ENCODE data around the gene MYO1B. TPM values are rescaled to one million over a fixed set of nuclear protein-coding genes. Genes with fewer than 3 reads are reported as not detected.
A peak's percentile ranks its signal among the peaks of the same experiment; 100 is the strongest.

The MYO1B gene
- total and polyA plus RNA-seq, 5 experiments from 2014 or later = 0.20 to 0.96 (median 0.44) TPM

DNA sequence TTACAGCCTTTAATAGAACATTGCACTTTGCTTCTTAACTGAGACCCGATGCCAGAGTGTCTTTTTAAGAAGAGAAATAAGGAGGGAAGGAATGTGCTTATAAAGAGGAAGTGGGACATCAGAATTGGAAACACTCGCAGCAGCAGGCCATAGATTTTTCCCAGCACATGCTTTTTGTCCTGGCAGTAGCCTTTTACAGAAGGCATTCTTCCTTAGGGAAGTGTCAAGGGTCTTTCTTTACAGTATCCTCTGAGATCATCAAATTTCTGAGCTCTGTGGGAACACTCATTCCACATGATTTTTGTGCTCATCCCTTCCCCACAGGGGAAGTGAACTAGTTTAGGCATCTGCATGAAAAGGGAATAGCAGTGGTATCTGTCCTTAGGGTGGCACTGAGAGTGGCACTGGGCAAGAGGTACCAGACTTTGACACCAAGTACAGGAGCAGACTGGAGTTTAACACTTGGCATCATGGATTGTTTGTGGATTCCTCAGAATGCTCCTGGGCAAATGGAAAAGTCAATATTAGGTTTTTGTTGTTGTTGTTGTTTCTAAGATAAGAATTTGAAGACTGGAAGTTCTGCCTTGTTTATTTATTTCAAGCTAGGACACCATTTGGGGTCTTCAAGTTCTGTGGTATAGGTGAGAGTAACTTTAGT, 4.1 kb downstream of the MYO1B start:
- DNase-seq (no peak), ATAC-seq (no peak)
- POLR2A ChIA-PET = no interaction called here
- Mint-ChIP-seq H3K27me3 (peaks cover 0 to 17% (median 3%) of the 10 kb centered on the region in 5 donors), H3K4me3 (no peak overlapping the region), H3K27ac (peak overlapping the region in 2 of 10 donors; percentile 53 to 57), H3K36me3 (no peaks in the 10 kb centered on the region), H3K9me3 (no peaks in the 10 kb centered on the region), H3K4me1 (peaks cover 0 to 11% (median 8%) of the 10 kb centered on the region in 4 donors)

DNA sequence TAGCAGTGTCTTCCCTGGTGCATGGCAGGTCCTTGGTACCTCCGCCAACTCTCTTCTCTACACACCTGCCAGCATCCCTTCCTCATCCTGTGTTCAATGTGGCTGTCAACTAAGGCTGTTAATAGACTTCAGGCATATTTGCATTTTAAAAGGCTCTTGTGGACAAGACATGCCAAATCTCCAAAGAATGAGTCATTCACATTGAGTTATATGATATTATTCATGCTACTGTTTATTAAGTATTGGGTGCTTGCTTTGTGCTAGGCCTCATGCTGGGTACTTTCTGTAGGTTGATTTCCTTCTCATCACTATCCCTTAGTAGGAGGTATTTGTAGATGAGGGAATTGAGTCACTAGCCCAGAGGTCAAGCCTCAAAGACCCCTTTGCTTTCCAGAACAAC, 5.2 kb downstream of the MYO1B start:
- POLR2A ChIA-PET = no interaction called here
- DNase-seq = no peak
- ATAC-seq = no peak
- Mint-ChIP-seq H3K27me3 (peaks cover 0 to 12% (median 3%) of the 10 kb centered on the region in 5 donors), H3K4me1 (peaks cover 0 to 11% (median 7%) of the 10 kb centered on the region in 4 donors), H3K9me3 (no peaks in the 10 kb centered on the region), H3K27ac (peak overlapping the region in 1 of 10 donors; percentile 55), H3K4me3 (peak overlapping the region in 1 of 10 donors; percentile 52), H3K36me3 (no peaks in the 10 kb centered on the region)

- H3K36me3 Mint-ChIP-seq = no peaks in the 10 kb centered on the region
- POLR2A ChIA-PET = no interaction called here
- H3K27me3 Mint-ChIP-seq = peaks cover 0 to 12% (median 3%) of the 10 kb centered on the region in 5 donors
- no peak overlapping the region for H3K4me3 Mint-ChIP-seq
- no peak for ATAC-seq
- no peaks in the 10 kb centered on the region for H3K9me3 Mint-ChIP-seq
- no peak overlapping the region for H3K27ac Mint-ChIP-seq
- H3K4me1 Mint-ChIP-seq = peaks cover 0 to 9% (median 6%) of the 10 kb centered on the region in 4 donors
- no peak for DNase-seq
These were observed 5.8 kb downstream of the MYO1B start for GRCh38 chr2:191250986-191251385.

DNA sequence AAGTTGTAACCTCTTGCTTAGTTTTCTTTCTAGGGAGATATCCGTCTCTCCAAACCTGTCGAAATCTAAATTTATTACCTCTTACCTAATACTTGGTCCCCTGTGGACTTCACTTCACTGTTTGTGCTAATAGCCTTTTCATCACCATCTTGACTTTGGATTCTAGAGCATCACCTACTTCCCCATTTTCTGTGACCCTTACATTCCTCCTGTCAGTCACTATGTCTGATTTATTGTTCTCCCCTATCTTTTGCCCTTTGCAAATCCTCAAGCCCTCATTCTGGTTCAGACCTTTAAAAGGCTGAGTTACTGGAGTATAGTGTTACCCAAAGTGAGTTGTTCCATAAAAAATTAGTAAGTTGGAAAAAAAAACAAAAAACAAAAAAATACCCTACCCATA, 7.5 kb downstream of the MYO1B start:
- DNase-seq = no peak
- H3K9me3 Mint-ChIP-seq = no peaks in the 10 kb centered on the region
- H3K27ac Mint-ChIP-seq = no peak overlapping the region
- no peaks in the 10 kb centered on the region for H3K36me3 Mint-ChIP-seq
- ATAC-seq = no peak
- POLR2A ChIA-PET = no interaction called here
- no peaks in the 10 kb centered on the region for H3K4me1 Mint-ChIP-seq
- peaks cover 0 to 2% (median 0%) of the 10 kb centered on the region in 5 donors for H3K27me3 Mint-ChIP-seq
- no peak overlapping the region for H3K4me3 Mint-ChIP-seq

DNA sequence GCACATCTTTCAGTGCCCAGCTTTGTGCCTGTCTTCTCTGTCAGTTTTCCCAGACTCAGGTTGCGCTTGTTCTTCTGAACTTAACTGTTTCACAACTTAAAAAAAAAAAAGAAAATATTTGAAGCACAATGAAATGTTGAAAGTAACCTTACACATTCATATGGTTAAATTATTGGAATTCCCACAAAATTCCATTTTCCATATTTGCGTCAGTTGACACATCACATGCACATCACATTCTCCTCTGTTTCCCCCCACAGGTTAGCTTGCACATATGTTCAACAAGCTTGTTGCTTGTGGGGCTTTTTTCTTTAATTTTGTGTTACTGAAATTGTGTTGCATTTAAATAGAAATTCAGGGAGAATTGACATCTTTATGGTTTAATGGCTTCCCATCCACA, 8.3 kb downstream of the MYO1B start:
- H3K4me3 Mint-ChIP-seq = no peak overlapping the region
- no peak for DNase-seq
- no peaks in the 10 kb centered on the region for H3K9me3 Mint-ChIP-seq
- H3K4me1 Mint-ChIP-seq = no peaks in the 10 kb centered on the region
- no peak overlapping the region for H3K27ac Mint-ChIP-seq
- H3K27me3 Mint-ChIP-seq = no peaks in the 10 kb centered on the region
- POLR2A ChIA-PET = no interaction called here
- no peaks in the 10 kb centered on the region for H3K36me3 Mint-ChIP-seq
- no peak for ATAC-seq

DNA sequence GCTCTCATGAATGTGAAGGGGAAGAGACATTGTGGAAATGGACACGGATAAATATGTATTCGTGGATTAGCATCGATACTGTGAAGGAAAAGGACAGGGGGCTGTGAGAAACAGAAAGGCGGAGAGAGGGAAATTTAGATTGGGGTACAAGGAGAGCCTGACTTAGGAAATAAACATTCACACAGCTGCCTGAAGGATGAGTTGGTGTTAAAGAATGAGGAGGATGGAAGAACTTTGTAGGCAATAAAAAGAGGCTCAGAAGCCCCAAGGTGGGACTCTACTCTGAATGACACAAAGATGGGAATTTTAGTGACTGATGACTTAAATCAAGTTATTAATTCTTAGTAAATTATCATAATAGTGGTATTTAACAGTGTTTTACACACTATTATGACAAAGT, 10.1 kb downstream of the MYO1B start:
- no peaks in the 10 kb centered on the region for H3K36me3 Mint-ChIP-seq
- DNase-seq (no peak), ATAC-seq (no peak)
- H3K27ac Mint-ChIP-seq = no peak overlapping the region
- H3K27me3 Mint-ChIP-seq = peaks cover 0 to 4% (median 0%) of the 10 kb centered on the region in 5 donors
- no peaks in the 10 kb centered on the region for H3K4me1 Mint-ChIP-seq
- POLR2A ChIA-PET = no interaction called here
- no peaks in the 10 kb centered on the region for H3K9me3 Mint-ChIP-seq
- H3K4me3 Mint-ChIP-seq = no peak overlapping the region

DNA sequence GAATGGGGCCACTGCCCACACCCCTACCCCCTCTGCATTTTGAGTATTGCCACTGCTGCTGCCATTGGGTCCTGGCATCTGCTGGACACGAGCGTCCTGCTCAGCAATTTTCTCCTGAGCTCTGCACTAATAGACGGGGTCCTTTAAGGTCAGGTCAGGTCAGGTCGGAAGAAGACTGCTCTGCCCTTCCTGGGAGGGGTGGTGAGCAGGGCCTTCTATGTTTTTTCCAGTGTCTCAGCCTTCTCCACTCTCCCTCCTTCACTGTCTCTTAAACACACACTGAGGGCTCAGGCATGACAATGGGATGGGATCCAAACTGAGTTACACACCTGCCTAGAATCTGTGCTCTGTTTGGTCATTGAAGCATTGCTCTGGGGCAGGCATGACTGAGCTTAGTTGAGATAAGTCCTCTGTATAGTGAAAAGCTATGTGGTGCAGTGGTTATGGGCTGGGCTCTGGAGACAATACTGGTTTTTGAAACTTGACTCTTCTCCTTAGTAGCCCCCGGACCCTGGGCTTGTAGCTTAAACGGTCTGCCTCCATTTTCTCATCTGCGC, 10.6 kb downstream of the MYO1B start:
- peak overlapping the region in 1 of 10 donors; percentile 38 for H3K27ac Mint-ChIP-seq
- DNase-seq = no peak
- H3K27me3 Mint-ChIP-seq = peaks cover 0 to 4% (median 0%) of the 10 kb centered on the region in 5 donors
- H3K4me1 Mint-ChIP-seq = no peaks in the 10 kb centered on the region
- ATAC-seq = no peak
- no peaks in the 10 kb centered on the region for H3K36me3 Mint-ChIP-seq
- no peaks in the 10 kb centered on the region for H3K9me3 Mint-ChIP-seq
- H3K4me3 Mint-ChIP-seq = no peak overlapping the region
- POLR2A ChIA-PET = no interaction called here

DNA sequence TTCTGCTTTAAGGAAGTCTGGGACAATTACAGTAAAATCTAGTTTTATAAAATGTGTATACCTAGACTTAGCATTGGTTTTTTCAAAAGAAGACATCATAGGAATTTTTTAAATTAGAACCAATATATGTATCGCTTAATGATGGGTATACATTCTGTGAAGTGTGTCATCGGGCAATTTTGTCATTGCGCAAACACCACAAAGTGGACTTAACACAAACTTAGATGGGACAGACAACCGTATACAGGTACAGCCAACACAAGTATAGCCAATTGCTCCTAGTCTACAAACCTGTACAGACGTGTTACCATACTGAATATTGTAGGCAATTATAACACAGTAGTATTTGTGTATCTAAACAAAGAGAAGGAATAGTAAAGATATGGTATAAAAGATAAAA, 12.7 kb downstream of the MYO1B start:
- no peak overlapping the region for H3K27ac Mint-ChIP-seq
- POLR2A ChIA-PET = interaction anchor here (0.5 kb wide), 1 partner anchor 980 kb away, joined by 4 read pairs; no protein-coding TSS in a partner anchor

GRCh38 chr2:191258996-191259395, 13.8 kb downstream of the MYO1B start:
- no peaks in the 10 kb centered on the region for H3K9me3 Mint-ChIP-seq
- no peak overlapping the region for H3K27ac Mint-ChIP-seq
- H3K4me1 Mint-ChIP-seq = no peaks in the 10 kb centered on the region
- POLR2A ChIA-PET = no interaction called here
- H3K36me3 Mint-ChIP-seq = no peaks in the 10 kb centered on the region
- peaks cover 0 to 4% (median 0%) of the 10 kb centered on the region in 5 donors for H3K27me3 Mint-ChIP-seq
- ATAC-seq (no peak), DNase-seq (no peak)
- H3K4me3 Mint-ChIP-seq = no peak overlapping the region

More for the DNA sequence above, 12.7 kb downstream of the MYO1B start:
- no peaks in the 10 kb centered on the region for H3K9me3 Mint-ChIP-seq
- ATAC-seq (no peak), DNase-seq (no peak)
- H3K4me1 Mint-ChIP-seq = no peaks in the 10 kb centered on the region
- no peaks in the 10 kb centered on the region for H3K36me3 Mint-ChIP-seq
- no peak overlapping the region for H3K4me3 Mint-ChIP-seq
- peaks cover 0 to 4% (median 0%) of the 10 kb centered on the region in 5 donors for H3K27me3 Mint-ChIP-seq

DNA sequence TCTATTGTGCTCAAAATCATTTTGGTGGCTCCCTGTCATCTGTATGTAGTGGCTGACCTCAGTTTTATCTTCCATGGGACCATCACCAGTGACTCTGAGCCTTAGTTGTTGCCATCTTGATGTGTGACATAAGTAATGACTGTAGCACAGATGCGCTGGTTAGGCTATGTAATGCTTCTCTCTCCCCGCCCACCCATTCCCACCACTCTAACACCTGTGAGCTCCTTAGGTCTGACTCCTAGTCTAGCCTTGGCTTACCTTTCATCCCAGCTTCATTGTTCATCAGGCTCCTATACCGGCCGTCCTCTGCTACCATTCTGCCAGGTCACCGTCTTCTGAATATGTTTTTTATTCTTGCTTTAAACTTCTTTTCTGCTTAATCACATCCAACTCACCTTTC, 17.2 kb downstream of the MYO1B start:
- no peak for ATAC-seq
- no peak overlapping the region for H3K4me3 Mint-ChIP-seq
- POLR2A ChIA-PET = no interaction called here
- peaks cover 0 to 4% (median 0%) of the 10 kb centered on the region in 5 donors for H3K27me3 Mint-ChIP-seq
- no peaks in the 10 kb centered on the region for H3K4me1 Mint-ChIP-seq
- no peak overlapping the region for H3K27ac Mint-ChIP-seq
- no peak for DNase-seq
- H3K36me3 Mint-ChIP-seq = no peaks in the 10 kb centered on the region
- no peaks in the 10 kb centered on the region for H3K9me3 Mint-ChIP-seq

DNA sequence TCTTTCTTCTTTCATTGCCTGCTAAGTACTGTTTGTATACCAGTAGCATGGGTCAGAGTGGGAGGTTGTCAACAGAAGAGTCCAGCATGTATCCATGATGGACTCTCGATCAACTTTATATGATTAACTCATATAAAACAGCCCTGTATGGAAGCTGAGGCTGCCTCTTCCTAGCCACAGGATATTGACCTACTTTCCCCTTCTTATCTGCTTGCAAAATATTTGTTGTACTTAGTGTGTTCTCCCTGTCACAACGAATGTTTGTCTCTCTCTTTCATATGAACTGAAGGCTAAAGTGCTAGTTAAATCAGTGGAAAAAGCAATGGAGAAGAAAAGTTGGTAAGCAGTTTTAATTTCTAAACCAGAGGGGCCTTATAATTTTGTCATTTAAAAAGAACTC, 17.8 kb downstream of the MYO1B start:
- Mint-ChIP-seq H3K4me3 (no peak overlapping the region), H3K27ac (no peak overlapping the region), H3K9me3 (no peaks in the 10 kb centered on the region), H3K27me3 (peaks cover 0 to 4% (median 0%) of the 10 kb centered on the region in 5 donors), H3K36me3 (no peaks in the 10 kb centered on the region), H3K4me1 (no peaks in the 10 kb centered on the region)
- ATAC-seq = no peak
- POLR2A ChIA-PET = no interaction called here
- DNase-seq = no peak

- POLR2A ChIA-PET = no interaction called here
These were observed 19.5 kb downstream of the MYO1B start for GRCh38 chr2:191264647-191265081.

GRCh38 chr2:191265311-191266170, 20.3 kb downstream of the MYO1B start:
- no peak overlapping the region for H3K4me3 Mint-ChIP-seq
- no peak overlapping the region for H3K27ac Mint-ChIP-seq
- no peak for DNase-seq
- POLR2A ChIA-PET = no interaction called here
- ATAC-seq = no peak
- no peaks in the 10 kb centered on the region for H3K27me3 Mint-ChIP-seq
- peaks cover 0 to 2% (median 0%) of the 10 kb centered on the region in 3 donors for H3K36me3 Mint-ChIP-seq
- H3K9me3 Mint-ChIP-seq = no peaks in the 10 kb centered on the region
- H3K4me1 Mint-ChIP-seq = no peaks in the 10 kb centered on the region

More at GRCh38 chr2:191264647-191265081, 19.5 kb downstream of the MYO1B start:
- ATAC-seq (no peak), DNase-seq (no peak)
- Mint-ChIP-seq H3K27ac (no peak overlapping the region), H3K9me3 (no peaks in the 10 kb centered on the region), H3K4me1 (no peaks in the 10 kb centered on the region), H3K4me3 (no peak overlapping the region), H3K36me3 (peaks cover 0 to 2% (median 0%) of the 10 kb centered on the region in 3 donors), H3K27me3 (peaks cover 0 to 3% (median 0%) of the 10 kb centered on the region in 5 donors)

Data from naive thymus-derived CD8-positive, alpha-beta T cell (primary cell).